GM19438 (cell line): ENCODE data around the gene GLI3.

ENCODE experiments used
- ATAC-seq: cut with Tn5 transposase; IDR thresholded peaks from one replicate; pipeline ENCODE4 v1.9.1; 2021; ENCODE audit warnings: low read depth; ENCODE audit not compliant: unreplicated experiment

Gene GLI3

GRCh38 chr7:42059275-42059674, 177.7 kb downstream of the GLI3 start:
- ATAC-seq: no peak

- no peak for ATAC-seq
Observed at GRCh38 chr7:42057331-42057730, 179.7 kb downstream of the GLI3 start.

GRCh38 chr7:42055171-42055570, 181.8 kb downstream of the GLI3 start:
- ATAC-seq: no peak

GRCh38 chr7:42053834-42054233, 183.2 kb downstream of the GLI3 start:
- ATAC-seq: no peak

- no peak for ATAC-seq
Observed at GRCh38 chr7:42049761-42050160, 187.2 kb downstream of the GLI3 start.

- no peak for ATAC-seq
Observed at GRCh38 chr7:42046483-42046882, 190.5 kb downstream of the GLI3 start.

- ATAC-seq: no peak
Observed at GRCh38 chr7:42045961-42046360, 191.0 kb downstream of the GLI3 start.

GRCh38 chr7:42039921-42040320, 197.1 kb downstream of the GLI3 start:
- ATAC-seq: no peak

- ATAC-seq: no peak
Observed at GRCh38 chr7:42035210-42035609, 201.8 kb downstream of the GLI3 start.

- ATAC-seq: no peak
Observed at GRCh38 chr7:42033480-42033879, 203.5 kb downstream of the GLI3 start.

- no peak for ATAC-seq
Observed at GRCh38 chr7:42029405-42029804, 207.6 kb downstream of the GLI3 start.

GRCh38 chr7:42027521-42027920, 209.5 kb downstream of the GLI3 start:
- no peak for ATAC-seq

GRCh38 chr7:42026622-42027197, 210.3 kb downstream of the GLI3 start:
- ATAC-seq: no peak

GRCh38 chr7:42025635-42026375, 211.2 kb downstream of the GLI3 start:
- ATAC-seq: no peak

- no peak for ATAC-seq
Observed at GRCh38 chr7:42024537-42024936, 212.5 kb downstream of the GLI3 start.

GRCh38 chr7:42023262-42023661, 213.7 kb downstream of the GLI3 start:
- ATAC-seq: no peak

GRCh38 chr7:42022791-42023190, 214.2 kb downstream of the GLI3 start:
- no peak for ATAC-seq

GRCh38 chr7:42022056-42022455, 215.0 kb downstream of the GLI3 start:
- no peak for ATAC-seq

- ATAC-seq: no peak
Observed at GRCh38 chr7:42021631-42022030, 215.4 kb downstream of the GLI3 start.

GRCh38 chr7:42020061-42020460, 216.9 kb downstream of the GLI3 start:
- ATAC-seq: no peak

GRCh38 chr7:42017349-42017986, 219.5 kb downstream of the GLI3 start:
- ATAC-seq: no peak

GRCh38 chr7:42016517-42016916, 220.5 kb downstream of the GLI3 start:
- ATAC-seq: no peak
